NCI-H2107 treated with DMSO at 0.1 percent for 48 hours (cell line): ENCODE data around the gene F8.
A peak's percentile ranks its signal among the peaks of the same experiment; 100 is the strongest.
"Not testable (repeated sequence)": the region's sequence is repeated elsewhere in the genome, so short reads cannot be mapped to it uniquely, and the experiment has no call there.

Experiments used
- DNase-seq: peaks from one replicate; lab custom pipeline; 2025; ENCODE audit not compliant: unreplicated experiment; lab: John Stamatoyannopoulos, UW

F8 gene

GRCh38 chrX:154818916-154819770, 203.4 kb downstream of the F8 start:
- DNase-seq, result no peak

GRCh38 chrX:154817048-154817618, 205.4 kb downstream of the F8 start:
- DNase-seq, result not testable (repeated sequence)

- not testable (repeated sequence) for DNase-seq
These were observed 206.1 kb downstream of the F8 start for GRCh38 chrX:154816326-154816898.

GRCh38 chrX:154815274-154815818, 207.2 kb downstream of the F8 start:
- no peak for DNase-seq

GRCh38 chrX:154813801-154814200, 208.7 kb downstream of the F8 start:
- no peak for DNase-seq

GRCh38 chrX:154812341-154813101, 210.0 kb downstream of the F8 start:
- no peak for DNase-seq

GRCh38 chrX:154809939-154810665, 212.4 kb downstream of the F8 start:
- DNase-seq, result no peak

GRCh38 chrX:154806837-154807501, 215.6 kb downstream of the F8 start:
- no peak for DNase-seq

- DNase-seq, result no peak
These were observed 216.8 kb downstream of the F8 start for GRCh38 chrX:154805696-154806091.

GRCh38 chrX:154804957-154805695, 217.4 kb downstream of the F8 start, which contains the start of gene MPP1:
TSS of gene MPP1 (minus strand) at chrX:154805485. CDS start at chrX:154805373, 112 bp downstream.
- peak; percentile 48 for DNase-seq

- no peak for DNase-seq
These were observed 218.1 kb downstream of the F8 start for GRCh38 chrX:154804261-154804956.

- DNase-seq, result no peak
These were observed 219.6 kb downstream of the F8 start for GRCh38 chrX:154802947-154803346.

GRCh38 chrX:154800478-154801210, 221.9 kb downstream of the F8 start:
- no peak for DNase-seq

GRCh38 chrX:154799556-154800348, 222.8 kb downstream of the F8 start:
- DNase-seq, result peak; percentile 90

GRCh38 chrX:154797006-154797405, 225.5 kb downstream of the F8 start:
- DNase-seq, result no peak

- DNase-seq, result no peak
These were observed 227.5 kb downstream of the F8 start for GRCh38 chrX:154795016-154795415.
